ENCODE measurements around the gene ALDH1L2.

ALDH1L2 gene

GRCh38 chr12:105083031-105083430, 1.2 kb downstream of the ALDH1L2 start:
- DNase-seq, result peak; percentile 28

DNA sequence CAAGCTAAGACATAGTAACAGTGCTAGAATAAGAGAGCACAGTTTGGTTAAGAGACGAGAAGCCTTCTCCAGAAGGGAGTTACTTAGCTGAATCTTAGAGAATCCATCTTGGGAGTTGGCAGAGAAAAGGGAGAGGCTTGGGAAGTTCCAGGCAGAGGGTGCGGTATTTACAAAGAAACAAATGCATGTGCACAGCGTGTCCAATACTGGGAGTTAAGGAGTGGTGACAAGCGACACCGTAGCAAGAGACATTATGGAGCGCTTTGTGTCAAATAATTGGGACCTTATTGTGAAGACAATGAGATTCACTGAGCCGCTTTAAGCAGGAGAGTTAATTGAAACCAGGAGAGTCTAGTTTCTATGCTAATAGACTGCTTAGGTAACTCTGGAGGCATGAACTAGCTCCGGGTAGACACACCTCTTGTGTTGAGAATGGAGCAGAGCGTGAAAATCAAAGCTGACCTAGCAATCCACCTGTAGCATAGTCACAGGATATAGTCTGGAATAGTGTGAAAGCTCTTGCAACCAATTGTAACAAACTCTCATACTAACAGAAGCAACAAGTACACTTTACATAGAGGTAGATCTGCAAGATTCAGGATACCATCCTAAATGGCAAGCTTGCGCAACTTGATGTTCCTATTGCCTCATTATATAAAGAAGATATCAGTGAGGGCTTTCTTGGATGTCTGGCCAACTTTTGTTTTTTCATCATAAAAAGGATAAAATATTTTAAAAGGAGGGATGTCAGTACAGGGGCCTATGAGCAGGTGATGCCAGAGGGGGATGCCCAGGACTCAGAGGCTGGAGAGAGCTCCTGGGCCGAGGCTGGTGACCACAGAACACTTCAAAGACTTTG, 5.3 kb downstream of the ALDH1L2 start:
- no peak for DNase-seq

DNA sequence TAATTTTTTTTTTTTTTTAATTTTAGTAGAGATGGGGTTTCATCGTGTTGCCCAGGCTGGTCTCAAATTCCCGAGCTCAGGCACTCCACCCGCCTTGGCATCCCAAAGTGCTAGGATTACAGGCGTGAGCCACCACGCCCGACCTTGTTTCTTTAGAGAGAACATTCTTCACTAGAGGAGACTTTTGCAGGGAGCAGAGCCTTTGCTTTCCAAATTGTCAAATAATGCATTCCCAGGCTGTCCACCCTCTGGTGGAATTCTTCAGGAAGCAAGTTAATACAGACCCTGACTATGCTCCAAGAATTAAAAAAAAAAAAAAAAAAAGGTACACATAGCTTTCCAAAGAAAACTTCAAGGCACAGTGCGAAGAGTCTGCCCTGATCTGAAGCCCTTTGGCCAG, 6.8 kb downstream of the ALDH1L2 start:
- DNase-seq, result no peak

- no peak for DNase-seq
Observed at GRCh38 chr12:105076913-105077312, 7.3 kb downstream of the ALDH1L2 start.

DNA sequence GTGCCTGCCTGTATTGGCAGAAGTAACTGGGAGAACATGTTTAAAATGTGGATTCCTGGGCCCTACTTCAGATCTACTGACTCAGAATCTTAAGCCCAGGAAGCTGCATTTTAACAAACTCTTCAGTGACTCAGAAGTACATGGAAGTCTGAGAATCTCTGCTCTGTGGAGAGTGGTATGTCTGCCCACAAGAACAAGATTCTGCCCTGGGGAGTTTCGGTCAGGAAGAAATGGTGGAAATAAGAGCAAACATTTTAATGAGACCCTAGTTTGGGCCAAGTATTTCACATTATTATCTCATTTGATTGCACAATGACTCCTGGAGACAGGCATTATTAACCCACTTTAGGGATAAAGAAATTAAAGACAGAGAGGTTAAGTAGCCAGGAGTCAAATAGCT, 8.2 kb downstream of the ALDH1L2 start:
- DNase-seq, result peak; percentile 65

DNA sequence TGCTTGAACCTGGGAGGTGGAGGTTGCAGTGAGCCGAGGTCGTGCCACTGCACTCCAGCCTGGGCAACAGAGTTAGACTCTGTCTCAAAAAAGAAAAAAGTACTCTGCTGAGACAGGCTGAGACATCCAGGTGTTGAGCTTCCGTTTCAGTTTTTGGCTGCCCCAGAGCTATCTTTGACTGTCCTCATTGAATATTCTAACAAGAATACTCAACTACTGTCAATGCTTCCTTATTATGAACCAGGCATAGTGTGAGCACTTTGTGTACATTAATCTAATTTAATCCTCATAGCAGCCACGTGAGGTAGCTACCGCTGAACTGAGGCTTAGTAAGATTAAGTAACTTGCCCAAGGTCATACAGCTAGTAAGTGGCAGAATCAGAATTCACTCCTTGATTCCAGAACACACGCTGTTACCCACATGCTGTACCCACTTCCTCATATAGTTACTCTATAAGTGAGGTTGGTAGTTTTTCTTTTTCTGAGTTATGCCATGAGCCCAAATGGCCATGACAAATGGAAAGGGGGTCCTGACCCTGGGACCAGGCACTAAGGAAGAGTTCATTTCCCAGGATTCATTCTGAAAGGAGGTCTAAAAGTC, 11.3 kb downstream of the ALDH1L2 start:
- DNase-seq, result no peak

DNA sequence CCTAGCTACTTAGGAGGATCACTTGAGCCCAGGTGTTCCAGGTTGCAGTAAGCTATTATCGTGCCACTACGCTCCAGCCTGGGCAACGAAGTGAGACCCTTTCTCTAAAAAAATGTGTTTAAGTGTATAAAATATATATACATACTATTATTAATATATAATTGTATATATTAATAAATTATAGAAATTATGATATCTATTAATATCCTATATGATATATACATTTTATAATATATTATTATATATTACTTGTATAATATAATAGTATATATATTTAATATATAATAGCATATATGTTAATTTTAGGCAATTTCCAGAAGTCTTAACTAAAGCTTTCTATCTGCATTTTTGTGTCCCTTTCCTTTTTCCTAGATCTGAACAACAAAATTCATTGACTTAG, 12.3 kb downstream of the ALDH1L2 start:
- DNase-seq, result no peak

DNA sequence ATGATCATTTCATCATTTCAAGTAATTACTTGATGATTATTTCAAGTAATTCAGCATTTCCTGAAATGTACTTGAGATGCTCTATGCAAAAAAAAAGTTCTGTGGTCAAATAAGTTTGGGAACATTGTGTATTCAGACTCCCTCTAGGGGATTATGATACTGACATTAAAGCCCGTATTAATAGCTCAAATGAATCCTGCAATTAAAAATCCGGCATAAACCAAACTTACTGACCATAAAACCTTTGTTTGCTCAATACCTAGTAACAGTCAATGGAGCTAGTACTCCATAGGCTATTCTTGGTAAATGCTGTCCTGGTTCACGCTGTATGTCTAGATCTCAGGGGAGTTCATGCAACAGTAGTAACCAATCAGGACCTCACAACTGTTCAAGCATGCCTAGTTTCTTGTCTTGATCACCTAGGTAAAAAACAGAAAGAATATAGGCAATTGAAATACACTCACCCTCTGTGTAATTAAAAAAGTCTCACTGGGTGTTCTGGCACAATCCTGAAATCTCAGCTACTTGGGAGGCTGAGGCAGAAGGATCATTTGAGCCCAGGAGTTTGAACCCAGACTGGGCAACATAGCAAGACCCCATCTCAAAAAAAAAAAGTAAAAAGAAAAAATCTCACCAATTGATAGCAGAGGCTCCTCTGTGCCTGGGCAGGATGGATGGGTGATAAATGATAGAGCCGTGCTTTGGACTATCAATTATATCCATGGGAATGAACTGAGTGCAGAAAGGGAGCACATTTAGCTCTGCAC, 14.1 kb downstream of the ALDH1L2 start:
- DNase-seq, result no peak

GRCh38 chr12:105067511-105068031, 16.7 kb downstream of the ALDH1L2 start:
- peak; percentile 11 for DNase-seq

GRCh38 chr12:105064564-105065178, 19.6 kb downstream of the ALDH1L2 start:
- DNase-seq, result no peak

- DNase-seq, result no peak
Observed at GRCh38 chr12:105060715-105061378, 23.4 kb downstream of the ALDH1L2 start.

GRCh38 chr12:105057174-105057573, 27.1 kb downstream of the ALDH1L2 start:
- DNase-seq, result peak; percentile 34

GRCh38 chr12:105053116-105053572, 31.1 kb downstream of the ALDH1L2 start:
- DNase-seq, result peak; percentile 67

GRCh38 chr12:105051981-105052380, 32.3 kb downstream of the ALDH1L2 start:
- DNase-seq, result no peak

GRCh38 chr12:105048315-105048714, 35.9 kb downstream of the ALDH1L2 start:
- DNase-seq, result no peak

DNA sequence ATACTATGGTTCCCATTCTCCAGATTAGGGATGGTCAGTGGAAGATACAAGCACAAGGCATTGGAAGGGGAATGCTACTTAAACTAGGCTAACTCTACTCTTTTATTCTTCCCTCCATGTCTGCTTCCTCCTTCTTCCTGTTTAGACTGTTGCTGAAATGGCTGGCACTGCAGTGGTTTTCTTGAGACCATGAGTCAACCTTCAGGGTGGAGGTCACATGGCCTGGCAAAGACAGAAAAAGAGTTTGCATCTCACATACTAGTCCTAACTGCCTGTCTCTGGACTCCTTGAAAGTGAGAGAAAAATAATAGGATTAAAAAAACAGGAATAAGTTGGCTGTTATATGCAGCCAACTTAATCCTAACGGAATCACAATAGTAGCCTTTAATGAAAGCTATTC, 37.0 kb downstream of the ALDH1L2 start:
- no peak for DNase-seq

DNA sequence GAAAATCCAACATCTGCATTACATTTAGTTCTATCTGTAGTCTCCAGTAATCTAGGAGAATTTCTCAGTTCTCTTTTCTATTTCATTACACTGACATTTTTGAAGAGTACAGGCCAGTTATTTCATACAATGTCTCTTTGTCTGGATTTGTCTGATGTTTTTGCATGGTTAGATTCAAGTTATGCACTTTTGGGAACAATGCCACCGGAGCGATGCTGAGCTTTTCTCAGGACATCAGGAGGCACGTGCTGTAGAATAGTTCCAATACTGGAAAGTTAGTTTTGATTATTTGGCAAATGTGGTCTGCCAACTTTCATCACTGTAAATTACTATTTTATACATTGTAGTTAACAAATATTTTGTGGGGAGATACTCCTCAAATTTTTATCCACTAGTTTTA, 43.1 kb downstream of the ALDH1L2 start:
- DNase-seq, result no peak

GRCh38 chr12:105040476-105040875, 43.8 kb downstream of the ALDH1L2 start:
- DNase-seq, result no peak

- DNase-seq, result no peak
Observed at GRCh38 chr12:105036937-105037649, 47.2 kb downstream of the ALDH1L2 start.

- DNase-seq, result no peak
Observed at GRCh38 chr12:105033851-105034250, 50.4 kb downstream of the ALDH1L2 start.

DNA sequence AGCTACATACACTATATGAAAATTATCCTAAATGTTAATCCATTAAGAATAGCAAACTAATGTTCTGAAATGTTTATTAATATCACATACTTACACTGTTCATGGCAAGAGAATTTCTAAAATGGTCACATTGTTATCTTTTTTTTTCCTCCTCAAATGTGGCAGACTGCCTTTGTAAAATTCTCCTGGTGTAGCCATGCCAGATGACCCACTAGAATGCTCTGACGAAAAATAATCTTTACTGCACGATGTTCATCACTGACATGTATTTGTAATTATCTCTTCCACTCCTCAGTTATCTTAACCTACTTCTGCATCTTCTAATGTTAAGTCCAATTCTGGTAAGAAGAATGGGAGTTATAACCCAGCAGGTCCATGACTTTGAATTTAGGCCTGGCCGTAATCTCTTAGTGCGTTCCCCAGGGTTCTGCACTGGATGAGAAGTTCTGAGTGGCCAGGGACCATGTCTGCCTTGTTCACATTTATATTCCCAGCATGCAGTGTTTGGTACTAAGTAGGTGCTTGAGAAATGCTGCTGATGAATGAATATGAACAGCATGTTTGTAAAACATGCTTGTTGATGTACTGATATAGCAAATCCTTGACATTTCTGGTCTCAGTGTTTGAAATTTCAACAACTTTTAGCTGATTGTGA, 51.4 kb downstream of the ALDH1L2 start:
- DNase-seq, result no peak
